SJSA1 (cell line): ENCODE measurements around the gene NR3C2. TPM values are rescaled to one million over a fixed set of nuclear protein-coding genes. Genes with fewer than 3 reads are reported as not detected.

Experiments
- DNase-seq, 2 experiments: peaks; one replicate each; pipeline ENCODE4 v3.0.0-alpha.2; 2015 to 2020; ENCODE audit warnings: low spot score in 2 of 2, low read depth in 1 of 2
- H3K27ac ChIP-seq: fragments of 250-450 bp; sonication (Bioruptor Pico); 2 replicates; pipeline ENCODE4 v1.5.1; 2020; ENCODE audit warnings: mild to moderate bottlenecking, moderate library complexity
- H3K27me3 ChIP-seq: fragments of 250-450 bp; sonication (Bioruptor Pico); replicated peaks from 2 replicates; pipeline ENCODE4 v1.5.1; 2020; ENCODE audit warnings: mild to moderate bottlenecking, moderate library complexity
- H3K36me3 ChIP-seq: fragments of 250-450 bp; sonication (Bioruptor Pico); 2 replicates; pipeline ENCODE4 v1.5.1; 2020; ENCODE audit warnings: mild to moderate bottlenecking
- H3K4me1 ChIP-seq: fragments of 250-450 bp; sonication (Bioruptor Pico); replicated peaks from 2 replicates; pipeline ENCODE4 v1.6.1; 2021; ENCODE audit warnings: mild to moderate bottlenecking
- H3K4me3 ChIP-seq: fragments of 250-450 bp; sonication (Bioruptor Pico); 2 replicates; pipeline ENCODE4 v1.5.1; 2020; ENCODE audit warnings: mild to moderate bottlenecking
- H3K9me3 ChIP-seq: fragments of 250-450 bp; sonication (Bioruptor Pico); replicated peaks from 2 replicates; pipeline ENCODE4 v1.5.1; 2020; ENCODE audit warnings: mild to moderate bottlenecking
- total RNA-seq: library from RNA; depleted of rRNA; stranded (reverse); fragments of >200 nt; shearing (Covaris generic); gene quantifications from 2 replicates; pipeline ENCODE4 v1.2.3, GENCODE V29; 2014

NR3C2 gene
- total RNA-seq, 1 experiment from 2014 or later: 0.11 TPM

GRCh38 chr4:148245015-148245414, 197.2 kb downstream of the NR3C2 start:
- Histone ChIP-seq H3K4me1 (no peaks in the 10 kb centered on the region), H3K36me3 (no peaks in the 10 kb centered on the region), H3K9me3 (no peaks in the 10 kb centered on the region), H3K27me3 (peaks cover 11% of the 10 kb centered on the region; the same call in 1 of the 2 replicates), H3K4me3 (no peak overlapping the region), H3K27ac (no peak overlapping the region)
- DNase-seq: no peak

GRCh38 chr4:148243837-148244236, 198.4 kb downstream of the NR3C2 start:
- Histone ChIP-seq H3K4me3 (no peak overlapping the region), H3K36me3 (no peaks in the 10 kb centered on the region), H3K9me3 (no peaks in the 10 kb centered on the region), H3K27me3 (peaks cover 6% of the 10 kb centered on the region; the same call in 1 of the 2 replicates), H3K27ac (no peak overlapping the region), H3K4me1 (no peaks in the 10 kb centered on the region)
- no peak for DNase-seq

- no peaks in the 10 kb centered on the region for H3K27me3 ChIP-seq
- no peaks in the 10 kb centered on the region for H3K36me3 ChIP-seq
- H3K4me3 ChIP-seq: no peak overlapping the region
- DNase-seq: no peak
- no peaks in the 10 kb centered on the region for H3K4me1 ChIP-seq
- H3K27ac ChIP-seq: no peak overlapping the region
- no peaks in the 10 kb centered on the region for H3K9me3 ChIP-seq
These were observed 202.0 kb downstream of the NR3C2 start for GRCh38 chr4:148240241-148240640.

- H3K4me3 ChIP-seq: no peak overlapping the region
- no peaks in the 10 kb centered on the region for H3K27me3 ChIP-seq
- no peaks in the 10 kb centered on the region for H3K36me3 ChIP-seq
- no peaks in the 10 kb centered on the region for H3K4me1 ChIP-seq
- no peak for DNase-seq
- no peak overlapping the region for H3K27ac ChIP-seq
- H3K9me3 ChIP-seq: no peaks in the 10 kb centered on the region
These were observed 202.7 kb downstream of the NR3C2 start for GRCh38 chr4:148239494-148239985.

GRCh38 chr4:148238811-148239493, 203.3 kb downstream of the NR3C2 start:
- DNase-seq: no peak
- Histone ChIP-seq H3K4me3 (no peak overlapping the region), H3K9me3 (no peaks in the 10 kb centered on the region), H3K27ac (no peak overlapping the region), H3K36me3 (no peaks in the 10 kb centered on the region), H3K4me1 (no peaks in the 10 kb centered on the region), H3K27me3 (no peaks in the 10 kb centered on the region)

GRCh38 chr4:148238086-148238485, 204.1 kb downstream of the NR3C2 start:
- DNase-seq: no peak
- no peak overlapping the region for H3K4me3 ChIP-seq
- H3K27me3 ChIP-seq: no peaks in the 10 kb centered on the region
- no peak overlapping the region for H3K27ac ChIP-seq
- no peaks in the 10 kb centered on the region for H3K36me3 ChIP-seq
- H3K4me1 ChIP-seq: no peaks in the 10 kb centered on the region
- no peaks in the 10 kb centered on the region for H3K9me3 ChIP-seq

GRCh38 chr4:148235809-148236208, 206.4 kb downstream of the NR3C2 start:
- Histone ChIP-seq H3K9me3 (no peaks in the 10 kb centered on the region), H3K4me3 (no peak overlapping the region), H3K27me3 (no peaks in the 10 kb centered on the region), H3K27ac (no peak overlapping the region), H3K36me3 (no peaks in the 10 kb centered on the region), H3K4me1 (no peaks in the 10 kb centered on the region)
- DNase-seq: no peak

GRCh38 chr4:148229798-148230197, 212.4 kb downstream of the NR3C2 start:
- Histone ChIP-seq H3K4me3 (no peak overlapping the region), H3K9me3 (no peaks in the 10 kb centered on the region), H3K27ac (no peak overlapping the region), H3K4me1 (no peaks in the 10 kb centered on the region), H3K36me3 (no peaks in the 10 kb centered on the region), H3K27me3 (no peaks in the 10 kb centered on the region)
- no peak for DNase-seq

GRCh38 chr4:148229028-148229427, 213.2 kb downstream of the NR3C2 start:
- no peaks in the 10 kb centered on the region for H3K36me3 ChIP-seq
- H3K27me3 ChIP-seq: no peaks in the 10 kb centered on the region
- no peaks in the 10 kb centered on the region for H3K9me3 ChIP-seq
- H3K27ac ChIP-seq: no peak overlapping the region
- no peak for DNase-seq
- no peaks in the 10 kb centered on the region for H3K4me1 ChIP-seq
- H3K4me3 ChIP-seq: no peak overlapping the region

GRCh38 chr4:148227147-148227546, 215.1 kb downstream of the NR3C2 start:
- H3K9me3 ChIP-seq: no peaks in the 10 kb centered on the region
- no peak overlapping the region for H3K4me3 ChIP-seq
- no peak for DNase-seq
- no peaks in the 10 kb centered on the region for H3K36me3 ChIP-seq
- no peaks in the 10 kb centered on the region for H3K4me1 ChIP-seq
- no peak overlapping the region for H3K27ac ChIP-seq
- H3K27me3 ChIP-seq: no peaks in the 10 kb centered on the region

GRCh38 chr4:148226341-148226740, 215.9 kb downstream of the NR3C2 start:
- Histone ChIP-seq H3K4me3 (no peak overlapping the region), H3K36me3 (no peaks in the 10 kb centered on the region), H3K4me1 (no peaks in the 10 kb centered on the region), H3K9me3 (no peaks in the 10 kb centered on the region), H3K27me3 (no peaks in the 10 kb centered on the region), H3K27ac (no peak overlapping the region)
- DNase-seq: no peak

- Histone ChIP-seq H3K36me3 (no peaks in the 10 kb centered on the region), H3K27me3 (no peaks in the 10 kb centered on the region), H3K27ac (no peak overlapping the region), H3K4me1 (no peaks in the 10 kb centered on the region), H3K9me3 (no peaks in the 10 kb centered on the region), H3K4me3 (no peak overlapping the region)
- no peak for DNase-seq
These were observed 216.6 kb downstream of the NR3C2 start for GRCh38 chr4:148225639-148226038.

- Histone ChIP-seq H3K4me1 (no peaks in the 10 kb centered on the region), H3K36me3 (no peaks in the 10 kb centered on the region), H3K27ac (no peak overlapping the region), H3K9me3 (no peaks in the 10 kb centered on the region), H3K4me3 (no peak overlapping the region), H3K27me3 (no peaks in the 10 kb centered on the region)
- no peak for DNase-seq
These were observed 217.7 kb downstream of the NR3C2 start for GRCh38 chr4:148224476-148224875.

GRCh38 chr4:148222991-148223660, 219.1 kb downstream of the NR3C2 start:
- no peak overlapping the region for H3K27ac ChIP-seq
- no peaks in the 10 kb centered on the region for H3K27me3 ChIP-seq
- H3K4me3 ChIP-seq: no peak overlapping the region
- DNase-seq: no peak
- H3K4me1 ChIP-seq: no peaks in the 10 kb centered on the region
- H3K9me3 ChIP-seq: no peaks in the 10 kb centered on the region
- no peaks in the 10 kb centered on the region for H3K36me3 ChIP-seq
